HG02938 (cell line): ENCODE measurements around the gene BTBD6.

Experiments
- ATAC-seq: cut with Tn5 transposase; IDR thresholded peaks from one replicate; pipeline ENCODE4 v1.9.1; 2021; ENCODE audit warnings: mild to moderate bottlenecking, moderate library complexity; ENCODE audit not compliant: unreplicated experiment

The BTBD6 gene

GRCh38 chr14:105211086-105211757 lies 37.1 kb upstream of the BTBD6 start:
- no peak for ATAC-seq

- no peak for ATAC-seq
Measured at GRCh38 chr14:105211758-105212089, 36.6 kb upstream of the BTBD6 start.

DNA sequence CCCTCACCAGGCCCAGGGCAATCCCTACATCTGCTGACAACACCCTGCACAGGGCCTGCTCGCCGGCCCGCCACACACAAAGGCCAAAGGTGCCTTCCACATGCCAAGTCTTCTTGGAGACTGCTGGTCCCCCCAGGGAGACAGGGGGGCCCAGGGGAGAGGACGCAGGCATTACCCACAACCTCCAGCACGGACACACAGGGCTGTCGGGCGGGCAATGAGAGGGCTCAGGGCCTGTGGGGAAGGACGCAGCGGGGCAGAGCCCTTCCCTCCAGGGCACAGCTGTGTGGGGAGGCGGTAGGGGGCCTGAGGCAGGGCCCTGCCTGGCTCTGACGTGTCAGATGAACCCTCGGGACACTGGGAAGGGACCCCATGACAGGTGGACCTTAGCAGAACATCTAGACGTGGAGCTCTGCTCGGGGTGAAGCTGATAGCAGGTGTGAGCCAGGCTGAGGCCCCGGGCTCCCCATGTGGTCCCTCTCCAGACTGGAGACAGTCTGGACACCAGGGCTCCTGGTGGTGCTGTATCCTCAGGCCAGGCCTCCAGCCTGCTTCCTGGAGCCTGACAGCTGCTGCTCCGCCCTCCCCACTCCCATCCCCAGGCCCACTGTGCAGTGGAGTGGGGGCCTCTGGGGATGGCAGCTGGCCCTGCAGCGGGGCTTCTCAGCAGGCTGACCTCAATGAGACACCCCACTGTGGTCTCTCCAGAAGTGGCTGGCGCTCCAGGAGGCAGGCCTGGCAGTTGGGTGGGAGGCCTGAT lies 35.6 kb upstream of the BTBD6 start:
- ATAC-seq, result no peak

DNA sequence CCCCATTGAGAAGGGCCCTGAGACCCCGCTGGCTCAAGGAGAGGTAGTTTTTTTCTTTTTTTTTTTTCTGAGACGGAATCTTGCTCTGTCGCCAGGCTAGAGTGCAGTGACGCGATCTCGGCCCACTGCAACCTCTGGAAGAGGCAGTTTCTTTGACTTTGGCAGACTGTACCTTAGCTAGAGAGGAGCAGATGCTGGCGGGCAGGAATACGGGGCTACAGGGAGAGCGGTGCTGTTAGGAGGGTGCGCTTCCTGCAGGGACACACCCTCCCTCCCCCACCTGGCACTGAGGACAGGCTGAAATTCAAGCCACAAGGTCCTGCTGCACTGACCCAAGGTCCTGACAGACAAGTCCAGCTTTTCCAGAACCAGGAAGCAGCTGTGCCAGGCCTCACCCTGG lies 35.0 kb upstream of the BTBD6 start:
- no peak for ATAC-seq

GRCh38 chr14:105214324-105214915 lies 33.9 kb upstream of the BTBD6 start:
- no peak for ATAC-seq

DNA sequence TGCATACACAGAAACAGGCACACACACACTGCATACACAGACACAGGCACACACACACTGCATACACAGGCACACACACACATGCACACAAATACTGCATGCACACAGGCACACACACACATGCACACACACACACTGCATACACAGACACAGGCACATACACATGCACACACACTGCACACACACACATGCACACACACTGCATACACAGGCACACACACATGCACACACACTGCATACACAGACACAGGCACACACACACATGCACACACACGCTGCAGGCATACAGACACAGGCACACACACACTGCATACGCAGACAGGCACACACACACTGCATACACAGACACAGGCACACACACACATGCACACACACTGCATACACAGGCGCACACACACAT lies 32.7 kb upstream of the BTBD6 start:
- no peak for ATAC-seq

DNA sequence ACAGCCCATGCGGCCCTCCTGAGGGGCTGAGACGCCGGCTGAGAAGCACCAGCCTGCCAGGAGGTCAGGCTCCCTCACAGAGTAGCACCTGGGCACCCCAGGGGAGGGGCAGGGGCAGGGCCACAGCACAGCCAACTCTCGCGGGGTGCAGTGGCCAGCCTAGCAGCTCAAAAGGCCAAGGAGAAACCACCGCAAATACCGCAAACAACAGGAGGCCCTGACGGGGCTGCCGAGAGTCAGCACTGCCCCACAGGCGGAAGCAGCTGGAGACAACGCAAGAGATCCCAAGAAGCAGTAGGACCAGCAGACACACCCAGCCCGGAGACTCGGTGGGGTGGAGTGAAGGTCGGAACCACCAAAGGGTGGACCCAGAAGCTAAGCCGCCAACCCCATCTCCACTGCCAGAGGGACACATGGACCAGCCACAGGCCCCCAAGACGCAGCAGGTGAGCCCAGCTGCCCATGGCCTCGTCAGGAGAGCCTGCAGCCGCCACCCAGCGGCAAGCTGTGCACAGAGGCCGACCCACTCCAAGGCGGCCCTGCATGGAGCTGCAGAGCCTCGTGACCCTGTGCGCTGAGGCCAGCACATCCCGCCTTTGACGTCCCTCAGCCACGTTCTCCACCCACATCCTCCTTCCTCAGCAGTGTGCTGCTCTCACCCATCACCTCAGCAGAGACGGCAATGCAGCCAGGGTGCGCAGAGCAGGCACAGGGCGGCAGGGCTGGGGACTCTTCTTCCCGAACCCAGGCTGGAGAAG lies 31.7 kb upstream of the BTBD6 start:
- ATAC-seq, result no peak

- no peak for ATAC-seq
Measured at GRCh38 chr14:105217774-105218173, 30.6 kb upstream of the BTBD6 start.

DNA sequence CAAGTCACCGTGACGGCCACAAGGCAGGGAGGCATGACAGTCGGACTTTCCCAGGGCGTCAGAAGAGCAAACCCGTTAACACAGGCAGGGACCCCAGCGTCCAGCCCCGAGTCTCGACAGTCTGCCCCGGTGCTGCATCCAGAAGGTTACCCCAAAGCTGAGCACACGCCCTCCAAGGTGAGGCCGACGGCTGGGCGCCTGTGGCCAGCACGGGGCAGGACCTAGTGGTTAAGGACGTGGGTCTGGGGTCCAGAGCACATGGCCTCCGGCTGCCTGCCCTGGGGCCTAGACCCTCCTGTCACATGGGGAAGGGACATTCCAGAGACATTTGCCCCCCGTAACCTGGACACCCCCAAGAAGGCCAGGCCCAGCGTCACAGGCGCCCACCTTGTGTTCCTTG lies 29.7 kb upstream of the BTBD6 start:
- ATAC-seq, result no peak

- ATAC-seq, result no peak
Measured at GRCh38 chr14:105219043-105219612, 29.2 kb upstream of the BTBD6 start.

- no peak for ATAC-seq
Measured at GRCh38 chr14:105219753-105220152, 28.6 kb upstream of the BTBD6 start.

- no peak for ATAC-seq
Measured at GRCh38 chr14:105220699-105221597, 27.4 kb upstream of the BTBD6 start.

DNA sequence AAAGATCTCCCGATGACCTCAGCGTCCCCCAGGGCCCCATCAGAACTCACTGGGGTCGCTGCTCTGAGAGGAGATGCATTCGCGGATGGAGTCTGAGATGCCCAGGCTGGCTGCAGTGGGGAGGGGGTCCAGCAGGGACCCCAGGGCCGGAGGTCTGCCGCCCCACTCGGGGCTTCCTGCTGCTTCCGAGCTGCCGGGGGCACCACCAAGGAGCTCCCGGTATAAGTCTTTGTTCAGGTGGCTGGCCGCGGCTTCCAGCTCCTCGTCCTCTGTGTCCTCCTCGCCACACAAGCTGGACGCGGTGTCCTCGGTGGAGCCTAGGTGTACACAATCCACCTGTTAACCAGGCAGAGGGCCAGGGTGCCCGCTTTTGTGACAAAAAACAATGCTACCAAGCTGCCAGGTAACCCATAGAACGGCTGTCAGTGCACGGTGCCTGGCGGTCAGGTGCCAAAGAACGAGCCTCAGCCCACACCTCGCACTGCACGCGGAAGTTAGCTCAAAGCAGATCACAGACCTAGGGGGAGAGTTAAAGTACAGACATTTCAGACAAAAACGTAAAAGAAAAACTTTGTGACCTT lies 26.6 kb upstream of the BTBD6 start:
- ATAC-seq, result no peak

GRCh38 chr14:105223260-105223659 lies 25.1 kb upstream of the BTBD6 start:
- ATAC-seq, result no peak

DNA sequence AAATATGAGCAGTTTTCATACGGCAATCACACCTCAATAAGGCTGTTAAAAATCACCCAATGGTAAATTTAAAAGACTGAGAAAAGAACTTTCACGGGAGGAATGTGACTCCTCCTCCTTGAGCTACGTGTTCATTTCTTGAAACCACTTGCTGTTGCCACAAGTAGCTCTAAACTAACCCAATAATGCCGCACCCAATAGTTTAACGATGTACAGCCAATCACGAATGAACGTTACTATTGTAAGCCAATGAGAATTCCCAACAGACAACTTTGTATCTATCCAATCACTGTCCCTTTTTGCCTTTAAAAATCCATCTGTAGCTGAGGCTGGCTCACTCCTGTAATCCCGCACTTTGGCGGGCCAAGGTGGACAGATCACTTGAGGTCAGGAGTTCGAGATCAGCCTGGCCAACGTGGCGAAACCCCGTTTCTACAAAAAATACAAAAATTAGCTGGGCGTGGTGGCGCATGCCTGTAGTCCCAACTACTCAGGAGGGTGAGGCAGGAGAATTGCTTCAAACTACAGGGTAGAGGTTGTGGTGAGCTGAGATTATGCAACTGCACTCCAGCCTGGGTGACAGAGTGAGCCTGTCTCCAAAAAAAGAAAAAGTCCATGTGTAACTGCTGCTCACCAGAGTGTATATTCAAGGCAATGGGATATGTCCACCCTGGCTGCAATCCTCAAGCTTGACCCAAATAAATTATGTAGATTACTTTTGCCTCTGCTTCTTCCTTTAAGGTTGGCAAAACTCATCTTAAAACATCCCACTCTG lies 24.4 kb upstream of the BTBD6 start:
- no peak for ATAC-seq

GRCh38 chr14:105224845-105225570 lies 23.3 kb upstream of the BTBD6 start:
- ATAC-seq, result no peak

DNA sequence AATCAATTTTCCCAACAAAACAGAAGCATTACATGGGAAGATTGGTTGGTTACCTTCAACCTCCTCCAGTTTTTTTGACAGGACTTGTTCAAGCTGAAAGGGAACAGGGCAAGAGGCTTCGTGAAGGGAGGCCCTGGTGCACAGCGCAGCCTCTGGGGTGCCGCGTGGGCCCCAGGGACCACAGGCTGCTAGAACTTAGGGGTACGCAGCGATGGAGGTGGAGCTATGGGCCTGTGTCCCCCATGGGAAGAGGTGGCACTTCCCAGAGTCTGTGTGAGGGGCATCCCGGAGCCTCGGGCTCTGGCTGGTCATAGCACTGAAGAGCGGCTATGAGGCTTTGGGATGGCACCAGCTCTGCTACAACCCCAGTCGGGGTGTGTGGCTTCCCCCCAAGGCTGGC lies 22.1 kb upstream of the BTBD6 start:
- no peak for ATAC-seq

- no peak for ATAC-seq
Measured at GRCh38 chr14:105227346-105227745, 21.0 kb upstream of the BTBD6 start.

- ATAC-seq, result no peak
Measured at GRCh38 chr14:105228562-105228961, 19.8 kb upstream of the BTBD6 start.
